Ishikawa (cell line): Measurements from ENCODE around the gene CACHD1.

Experiments
- TAF1 ChIP-seq: IDR thresholded peaks from 2 replicates; pipeline ENCODE4 v1.6.1; 2012; ENCODE audit warnings: low read depth, mild to moderate bottlenecking
- TCF12 ChIP-seq: IDR thresholded peaks from 2 replicates; pipeline ENCODE4 v1.6.1; 2012; ENCODE audit warnings: low read depth

DNA sequence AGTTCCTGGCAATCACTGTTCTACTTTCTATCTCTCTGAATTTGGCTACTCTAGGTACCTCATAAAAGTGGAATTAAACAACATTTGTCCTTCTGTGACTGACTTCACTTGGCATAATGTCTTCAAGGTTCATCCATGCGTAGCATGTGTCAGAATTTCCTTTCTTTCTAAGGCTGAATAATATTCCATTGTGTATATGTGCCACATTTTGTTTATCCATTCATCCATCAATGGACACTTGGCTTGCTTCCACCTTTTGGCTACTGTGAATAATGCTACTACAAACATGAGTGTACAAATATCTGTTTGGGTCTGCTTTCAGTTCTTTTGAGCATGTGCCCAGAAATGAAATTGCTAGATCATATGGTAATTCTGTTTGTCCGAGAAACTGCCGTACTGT, 14.7 kb downstream of the CACHD1 start:
- no peak for TF ChIP-seq TAF1
- peak; percentile 90 for TF ChIP-seq TCF12
